A549 (cell line): ENCODE measurements around the gene YIF1B. TPM values are rescaled to one million over a fixed set of nuclear protein-coding genes. Genes with fewer than 3 reads are reported as not detected.

Source experiments
- CBX8 ChIP-seq: fragments of 200-600 bp; sonication (generic); IDR thresholded peaks from 2 replicates; pipeline ENCODE4 v1.6.1; 2016
- CHD2 ChIP-seq: fragments of 150-350 bp; IDR thresholded peaks from 2 replicates; pipeline ENCODE4 v1.6.1; 2014; ENCODE audit warnings: low read length; ENCODE audit not compliant: partially characterized antibody
- CTCF ChIP-seq: fragments of >200 bp; sonication (Bioruptor Twin); formaldehyde crosslinking; IDR thresholded peaks from 3 replicates; pipeline ENCODE4 v1.5.1; 2016
- E2F6 ChIP-seq: IDR thresholded peaks from 2 replicates; pipeline ENCODE4 v1.6.1; 2012; ENCODE audit warnings: low read depth, borderline replicate concordance
- EHF ChIP-seq: fragments of 250-450 bp; sonication (Bioruptor Pico); IDR thresholded peaks from 2 replicates; pipeline ENCODE4 v1.5.0; 2020; ENCODE audit warnings: mild to moderate bottlenecking
- ESRRA ChIP-seq: fragments of 150-350 bp; IDR thresholded peaks from 2 replicates; pipeline ENCODE4 v1.6.1; 2014; ENCODE audit warnings: mild to moderate bottlenecking, low read length, borderline replicate concordance
- GATA3 ChIP-seq: IDR thresholded peaks from 2 replicates; pipeline ENCODE4 v1.6.1; 2012; ENCODE audit warnings: borderline replicate concordance
- HDAC2 ChIP-seq: fragments of 200-600 bp; sonication (generic); IDR thresholded peaks from 2 replicates; pipeline ENCODE4 v1.6.1; 2016
- HES2 ChIP-seq: fragments of >200 bp; sonication (Bioruptor Twin); formaldehyde crosslinking; IDR thresholded peaks from 2 replicates; pipeline ENCODE4 v1.6.1; 2016
- HOXB5 ChIP-seq: fragments of 250-450 bp; sonication (Bioruptor Pico); IDR thresholded peaks from 2 replicates; pipeline ENCODE4 v1.5.0; 2020; ENCODE audit warnings: mild to moderate bottlenecking, moderate library complexity
- JUN ChIP-seq, 2 experiments: fragments of >200 bp; sonication (Bioruptor Twin); formaldehyde crosslinking; IDR thresholded peaks; 2 replicates in 1 of 2; 3 replicates in 1 of 2; pipeline ENCODE4 v1.6.1; 2016 to 2017
- KDM1A ChIP-seq: fragments of 200-600 bp; sonication (generic); IDR thresholded peaks from 2 replicates; pipeline ENCODE4 v1.6.1; 2016; ENCODE audit warnings: low read depth, mild to moderate bottlenecking
- MYC ChIP-seq: IDR thresholded peaks from 2 replicates; pipeline ENCODE4 v1.6.1; 2012; ENCODE audit warnings: mild to moderate bottlenecking, inconsistent platforms, low read length, improper control_type of control experiment, borderline replicate concordance
- PBX3 ChIP-seq: IDR thresholded peaks from 2 replicates; pipeline ENCODE4 v1.6.1; 2012
- PHF8 ChIP-seq: fragments of 200-600 bp; sonication (generic); IDR thresholded peaks from 2 replicates; pipeline ENCODE4 v1.6.1; 2016; ENCODE audit warnings: low read depth, mild to moderate bottlenecking, antibody characterized with exemption, moderate library complexity, borderline replicate concordance
- RAD21 ChIP-seq, 2 experiments: fragments of >200 bp in 1 of 2; sonication (Bioruptor Twin) in 1 of 2; formaldehyde crosslinking in 1 of 2; IDR thresholded peaks in 1 of 2; conservative IDR thresholded peaks in 1 of 2; 2 replicates in 1 of 2; 3 replicates in 1 of 2; pipeline ENCODE4 v1.6.1; 2012 to 2018; ENCODE audit warnings: inconsistent platforms in 1 of 2
- RARB ChIP-seq: fragments of 250-450 bp; sonication (Bioruptor Pico); IDR thresholded peaks from 2 replicates; pipeline ENCODE4 v1.8.0; 2021; ENCODE audit warnings: mild to moderate bottlenecking, moderate library complexity
- REST ChIP-seq: fragments of 200-600 bp; sonication (generic); IDR thresholded peaks from 2 replicates; pipeline ENCODE4 v1.6.1; 2016; ENCODE audit warnings: antibody characterized with exemption, mild to moderate bottlenecking, moderate library complexity
- ZFP36 ChIP-seq: fragments of 450-650 bp; IDR thresholded peaks from 2 replicates; pipeline ENCODE4 v1.6.1; 2014; ENCODE audit warnings: borderline replicate concordance; ENCODE audit not compliant: partially characterized antibody
- polyA plus RNA-seq, 4 experiments: library from polyadenylated mRNA; depleted of rRNA in 3 of 4; stranded (reverse); fragments of >200 nt; fragmentation: RNase III in 1 of 4; extraction: RNeasy Plus Mini Kit Qiagen cat#74134 plus additional on column Dnase treatment in 1 of 4; gene quantifications; 2 replicates in 3 of 4; 3 replicates in 1 of 4; pipeline ENCODE4 v1.2.3, GENCODE V29; 2011 to 2017
- TF ChIP-seq, protein P1 (sequence below): fragments of >200 bp; sonication (Bioruptor Twin); formaldehyde crosslinking; IDR thresholded peaks from 3 replicates; pipeline ENCODE4 v1.6.1; 2016

YIF1B gene
- polyA plus RNA-seq, 2 of the 4 experiments (the other 2 are of a cell fraction): 75.5 to 100 TPM

DNA sequence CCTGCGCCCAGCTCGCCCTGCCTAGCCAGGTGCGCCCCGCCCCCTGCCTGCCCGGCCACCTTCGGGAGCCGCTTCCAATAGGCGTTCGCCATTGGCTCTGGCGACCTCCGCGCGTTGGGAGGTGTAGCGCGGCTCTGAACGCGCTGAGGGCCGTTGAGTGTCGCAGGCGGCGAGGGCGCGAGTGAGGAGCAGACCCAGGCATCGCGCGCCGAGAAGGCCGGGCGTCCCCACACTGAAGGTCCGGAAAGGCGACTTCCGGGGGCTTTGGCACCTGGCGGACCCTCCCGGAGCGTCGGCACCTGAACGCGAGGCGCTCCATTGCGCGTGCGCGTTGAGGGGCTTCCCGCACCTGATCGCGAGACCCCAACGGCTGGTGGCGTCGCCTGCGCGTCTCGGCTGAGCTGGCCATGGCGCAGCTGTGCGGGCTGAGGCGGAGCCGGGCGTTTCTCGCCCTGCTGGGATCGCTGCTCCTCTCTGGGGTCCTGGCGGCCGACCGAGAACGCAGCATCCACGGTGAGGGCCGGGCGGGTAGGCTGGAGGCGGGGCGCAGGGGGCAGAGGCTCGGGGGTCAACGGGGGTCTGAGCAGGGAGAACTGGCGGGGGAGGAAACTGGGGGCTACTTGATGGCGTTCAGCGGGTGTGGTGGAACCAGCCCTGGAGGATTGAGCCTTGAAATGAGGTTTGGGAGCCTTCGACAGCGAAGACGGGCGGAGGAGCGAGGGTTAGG, 51.1 kb downstream of the YIF1B start, which contains the start of gene SPINT2 (continued):
- TF ChIP-seq CTCF (no peak), CHD2 (peak; percentile 88), KDM1A (no peak), E2F6 (peak; percentile 81), HES2 (no peak), PBX3 (no peak), ESRRA (no peak), HDAC2 (no peak; the same call in 1 of the 2 replicates), GATA3 (peak; percentile 14), ZFP36 (no peak), MYC (peak; percentile 45; the same call in 1 of the 2 replicates), PHF8 (peak; percentile 73), REST (peak; percentile 83), HOXB5 (CRISPR knock-in tag) (peak; percentile 59; the same call in 1 of the 2 replicates), JUN (IDR thresholded peaks at IDR 0.05) (peak in 1 of 2 experiments; percentile 38; a peak in 1 of 5 replicates), CBX8 (no peak), RAD21 (conservative IDR thresholded peaks at IDR 0.05 in 1 of 2, IDR thresholded peaks at IDR 0.05 in 1 of 2) (no peak; a peak in 1 of 5 replicates), EHF (CRISPR knock-in tag) (no peak), RARB (CRISPR knock-in tag) (no peak)
- TF ChIP-seq, protein P1, sequence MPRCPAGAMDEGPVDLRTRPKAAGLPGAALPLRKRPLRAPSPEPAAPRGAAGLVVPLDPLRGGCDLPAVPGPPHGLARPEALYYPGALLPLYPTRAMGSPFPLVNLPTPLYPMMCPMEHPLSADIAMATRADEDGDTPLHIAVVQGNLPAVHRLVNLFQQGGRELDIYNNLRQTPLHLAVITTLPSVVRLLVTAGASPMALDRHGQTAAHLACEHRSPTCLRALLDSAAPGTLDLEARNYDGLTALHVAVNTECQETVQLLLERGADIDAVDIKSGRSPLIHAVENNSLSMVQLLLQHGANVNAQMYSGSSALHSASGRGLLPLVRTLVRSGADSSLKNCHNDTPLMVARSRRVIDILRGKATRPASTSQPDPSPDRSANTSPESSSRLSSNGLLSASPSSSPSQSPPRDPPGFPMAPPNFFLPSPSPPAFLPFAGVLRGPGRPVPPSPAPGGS: peak; percentile 83
- TF ChIP-seq, all 56 proteins: peak for 14
